Stimulated activated CD8-positive, alpha-beta memory T cell treated with anti-CD3 and anti-CD28 coated beads, Interleukin-15, amount 100 ng/mL, for 48 hours (primary cell): Measurements from ENCODE around the gene GRID1.
"Not testable (repeated sequence)": the region's sequence is repeated elsewhere in the genome, so short reads cannot be mapped to it uniquely, and the experiment has no call there.

Source experiments
- DNase-seq, 2 donors: peaks; one replicate each; pipeline ENCODE4 v3.0.0-alpha.2; 2020; ENCODE audit warnings: low read depth in 2 of 2

The GRID1 gene

GRCh38 chr10:86253091-86254072 lies 113.2 kb downstream of the GRID1 start:
- no peak for DNase-seq

- DNase-seq = no peak
Observed at GRCh38 chr10:86252556-86252955, 114.0 kb downstream of the GRID1 start.

- DNase-seq = no peak
Observed at GRCh38 chr10:86252079-86252478, 114.5 kb downstream of the GRID1 start.

- DNase-seq = no peak
Observed at GRCh38 chr10:86251426-86251825, 115.2 kb downstream of the GRID1 start.

- DNase-seq = no peak
Observed at GRCh38 chr10:86250399-86250798, 116.2 kb downstream of the GRID1 start.

GRCh38 chr10:86249794-86250193 lies 116.8 kb downstream of the GRID1 start:
- DNase-seq = no peak

- no peak for DNase-seq
Observed at GRCh38 chr10:86248062-86248461, 118.5 kb downstream of the GRID1 start.

- DNase-seq = no peak
Observed at GRCh38 chr10:86247588-86247987, 119.0 kb downstream of the GRID1 start.

GRCh38 chr10:86247073-86247472 lies 119.5 kb downstream of the GRID1 start:
- DNase-seq = no peak

GRCh38 chr10:86246279-86246940 lies 120.2 kb downstream of the GRID1 start:
- DNase-seq = no peak

GRCh38 chr10:86245015-86245394 lies 121.6 kb downstream of the GRID1 start:
- no peak for DNase-seq

- no peak for DNase-seq
Observed at GRCh38 chr10:86244297-86245014, 122.1 kb downstream of the GRID1 start.

GRCh38 chr10:86243651-86244155 lies 122.9 kb downstream of the GRID1 start:
- DNase-seq = no peak

GRCh38 chr10:86242761-86243160 lies 123.8 kb downstream of the GRID1 start:
- DNase-seq = no peak

- DNase-seq = not testable (repeated sequence)
Observed at GRCh38 chr10:86238089-86238488, 128.5 kb downstream of the GRID1 start.

GRCh38 chr10:86234541-86235270 lies 131.9 kb downstream of the GRID1 start:
- no peak for DNase-seq

GRCh38 chr10:86234107-86234506 lies 132.5 kb downstream of the GRID1 start:
- no peak for DNase-seq

GRCh38 chr10:86233131-86233530 lies 133.5 kb downstream of the GRID1 start:
- no peak for DNase-seq

GRCh38 chr10:86232644-86233043 lies 134.0 kb downstream of the GRID1 start:
- DNase-seq = no peak

GRCh38 chr10:86231796-86232560 lies 134.6 kb downstream of the GRID1 start:
- no peak for DNase-seq
